ENCODE data around the gene MMP15. TPM values are rescaled to one million over a fixed set of nuclear protein-coding genes. Genes with fewer than 3 reads are reported as not detected.
"Not testable (repeated sequence)": the region's sequence is repeated elsewhere in the genome, so short reads cannot be mapped to it uniquely, and the experiment has no call there.

MMP15 gene
- total and polyA plus RNA-seq, 7 donors, result 2.3 to 54.0 (median 10.5) TPM

GRCh38 chr16:58094026-58094425, 68.5 kb downstream of the MMP15 start:
- TF ChIP-seq EP300 (IDR thresholded peaks at IDR 0.05), result no peak
- TF ChIP-seq, protein P1, sequence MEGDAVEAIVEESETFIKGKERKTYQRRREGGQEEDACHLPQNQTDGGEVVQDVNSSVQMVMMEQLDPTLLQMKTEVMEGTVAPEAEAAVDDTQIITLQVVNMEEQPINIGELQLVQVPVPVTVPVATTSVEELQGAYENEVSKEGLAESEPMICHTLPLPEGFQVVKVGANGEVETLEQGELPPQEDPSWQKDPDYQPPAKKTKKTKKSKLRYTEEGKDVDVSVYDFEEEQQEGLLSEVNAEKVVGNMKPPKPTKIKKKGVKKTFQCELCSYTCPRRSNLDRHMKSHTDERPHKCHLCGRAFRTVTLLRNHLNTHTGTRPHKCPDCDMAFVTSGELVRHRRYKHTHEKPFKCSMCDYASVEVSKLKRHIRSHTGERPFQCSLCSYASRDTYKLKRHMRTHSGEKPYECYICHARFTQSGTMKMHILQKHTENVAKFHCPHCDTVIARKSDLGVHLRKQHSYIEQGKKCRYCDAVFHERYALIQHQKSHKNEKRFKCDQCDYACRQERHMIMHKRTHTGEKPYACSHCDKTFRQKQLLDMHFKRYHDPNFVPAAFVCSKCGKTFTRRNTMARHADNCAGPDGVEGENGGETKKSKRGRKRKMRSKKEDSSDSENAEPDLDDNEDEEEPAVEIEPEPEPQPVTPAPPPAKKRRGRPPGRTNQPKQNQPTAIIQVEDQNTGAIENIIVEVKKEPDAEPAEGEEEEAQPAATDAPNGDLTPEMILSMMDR (IDR thresholded peaks at IDR 0.05), result no peak
- no peak for TF ChIP-seq POLR2AphosphoS5 (IDR thresholded peaks at IDR 0.05)
- TF ChIP-seq POLR2A (IDR thresholded peaks at IDR 0.05), result no peak
- DNase-seq, result no peak
- peaks cover 0 to 7% (median 0%) of the 10 kb centered on the region in 3 donors for H3K27me3 ChIP-seq
- intact Hi-C loops (cut with DNase I), result no loop called here
- H3K36me3 ChIP-seq, result no peaks in the 10 kb centered on the region
- H3K4me1 ChIP-seq, result no peaks in the 10 kb centered on the region
- no peaks in the 10 kb centered on the region for H3K9me3 ChIP-seq
- H3K4me3 ChIP-seq, result no peak overlapping the region
- 86% methylated on average over 5 of the region's 5 CpGs for WGBS, 2 donors
- H3K27ac ChIP-seq, result no peak overlapping the region

DNA sequence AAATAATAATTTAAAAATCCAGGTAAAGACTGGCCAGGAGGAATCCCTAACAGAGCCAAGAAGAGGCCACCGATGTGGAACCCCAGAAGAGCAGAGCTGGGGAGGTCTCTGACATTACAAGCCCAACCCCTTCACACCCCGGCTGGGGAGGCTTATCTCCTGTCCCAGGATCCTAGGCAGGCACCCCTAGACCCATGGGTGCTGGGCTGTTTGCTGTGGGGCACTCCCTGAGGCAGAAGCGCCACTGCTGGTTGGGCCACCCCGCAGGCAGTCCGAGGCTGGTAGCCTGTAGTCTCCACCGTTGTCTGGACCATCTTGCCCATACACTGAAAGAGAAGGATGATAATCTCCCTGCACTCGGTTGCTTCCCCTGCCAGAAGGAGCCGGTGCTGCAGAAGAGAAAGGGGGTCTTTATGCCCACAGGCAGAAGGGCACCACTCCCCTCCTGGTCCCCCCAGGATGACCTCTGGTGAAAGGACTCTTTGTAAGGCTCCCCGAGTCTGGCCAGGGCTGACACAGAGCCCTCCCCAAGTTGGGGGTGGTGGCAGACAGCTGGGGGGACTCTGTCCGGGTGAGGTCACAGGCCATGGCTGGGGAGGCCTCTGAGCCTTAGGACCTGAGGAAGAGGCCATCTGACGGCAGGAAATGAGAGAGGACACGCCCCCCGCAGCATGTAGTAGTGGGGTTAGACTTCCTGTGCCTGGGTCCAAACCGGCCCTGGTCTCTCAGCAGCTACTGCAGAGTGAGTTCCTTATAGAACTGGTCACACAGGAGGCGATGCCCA, 69.4 kb downstream of the MMP15 start:
- intact Hi-C loops (cut with DNase I), result no loop called here
- Histone ChIP-seq H3K4me3 (no peak overlapping the region), H3K4me1 (no peaks in the 10 kb centered on the region), H3K36me3 (no peaks in the 10 kb centered on the region), H3K27me3 (peaks cover 0 to 7% (median 0%) of the 10 kb centered on the region in 3 donors), H3K9me3 (no peaks in the 10 kb centered on the region), H3K27ac (no peak overlapping the region)
- no peak for DNase-seq
- TF ChIP-seq POLR2AphosphoS5 (IDR thresholded peaks at IDR 0.05) (no peak), POLR2A (IDR thresholded peaks at IDR 0.05) (no peak)
- 77 to 80% methylated on average over 15 of the region's 15 CpGs for WGBS, 2 donors

DNA sequence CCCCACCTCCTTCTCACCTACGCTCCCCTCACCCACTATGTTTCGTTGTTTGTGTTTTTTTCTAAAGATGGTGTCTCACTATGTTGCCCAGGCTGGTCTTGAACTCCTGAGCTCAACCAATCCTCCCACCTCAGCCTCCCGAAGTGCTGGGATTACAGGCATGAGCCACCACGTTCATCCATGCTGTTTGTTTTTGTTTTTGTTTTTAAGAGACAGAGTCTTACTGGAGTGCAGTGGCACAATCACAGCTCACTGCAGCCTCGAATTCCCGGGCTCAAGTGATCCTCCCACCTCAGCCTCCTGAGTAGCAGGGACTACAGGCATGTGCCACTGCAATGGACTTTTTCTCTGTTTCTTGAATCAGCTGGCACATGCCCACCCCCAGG, 70.0 kb downstream of the MMP15 start:
- 75 to 79% methylated on average over 6 of the region's 6 CpGs for WGBS, 2 donors

GRCh38 chr16:58096249-58096648, 70.7 kb downstream of the MMP15 start:
- no peak overlapping the region for H3K27ac ChIP-seq
- no peaks in the 10 kb centered on the region for H3K9me3 ChIP-seq
- TF ChIP-seq EP300 (IDR thresholded peaks at IDR 0.05) (no peak), POLR2A (IDR thresholded peaks at IDR 0.05) (no peak), POLR2AphosphoS5 (IDR thresholded peaks at IDR 0.05) (no peak)
- TF ChIP-seq, protein P1 (IDR thresholded peaks at IDR 0.05), result no peak
- H3K4me1 ChIP-seq, result no peaks in the 10 kb centered on the region
- intact Hi-C loops (cut with DNase I), result no loop called here
- DNase-seq, result no peak
- no peak overlapping the region for H3K4me3 ChIP-seq
- 39 to 70% methylated on average over 2 of the region's 2 CpGs for WGBS, 2 donors
- no peaks in the 10 kb centered on the region for H3K36me3 ChIP-seq
- H3K27me3 ChIP-seq, result peaks cover 0 to 7% (median 0%) of the 10 kb centered on the region in 3 donors

More for the DNA sequence above, 70.0 kb downstream of the MMP15 start:
- H3K4me3 ChIP-seq; H3K4me1 ChIP-seq; DNase-seq; H3K9me3 ChIP-seq; H3K27ac ChIP-seq; H3K27me3 ChIP-seq; intact Hi-C loops (cut with DNase I); H3K36me3 ChIP-seq: not testable (repeated sequence)

Small RNAs within 50 kb of the gene (small RNA-seq; reads per million reads assigned to genes)
- 0 reads per million in 3 donors for gene RF00019

Other genes starting within 250 kb of the MMP15 start
- 10 to 100 TPM; 10.0 to 31.2 (median 21.6) TPM for gene KIFC3, start 223.3 kb upstream of the MMP15 start, total RNA-seq
- gene KIFC3, start 223.3 kb upstream of the MMP15 start, polyA plus RNA-seq, result 1 to 10 TPM; 2.5 to 7.2 (median 6.4) TPM
- gene CNGB1, start 54.6 kb upstream of the MMP15 start, total RNA-seq, result 10 to 100 TPM in 1 of 4 donors, 1 to 10 TPM in 1, under 1 TPM in 1, not detected in 1; 0.71 to 13.0 (median 2.0) TPM
- gene CNGB1, start 54.6 kb upstream of the MMP15 start, polyA plus RNA-seq, result under 1 TPM in 1 of 3 donors, not detected in 2; 0.70 TPM
- gene ZNF319, start 25.1 kb upstream of the MMP15 start, total RNA-seq, result 1 to 10 TPM; 4.1 to 5.7 (median 4.9) TPM
- gene ZNF319, start 25.1 kb upstream of the MMP15 start, polyA plus RNA-seq, result 1 to 10 TPM; 1.2 to 5.7 (median 1.2) TPM
- gene USB1, start 24.3 kb upstream of the MMP15 start, total RNA-seq, result 10 to 100 TPM; 19.9 to 44.9 (median 34.9) TPM
- gene USB1, start 24.3 kb upstream of the MMP15 start, polyA plus RNA-seq, result 10 to 100 TPM; 31.1 to 39.1 (median 36.6) TPM
- gene CFAP20, start 103.6 kb downstream of the MMP15 start, total RNA-seq, result 10 to 100 TPM; 11.9 to 42.5 (median 26.6) TPM
- 10 to 100 TPM; 17.4 to 30.1 (median 28.3) TPM for gene CFAP20, start 103.6 kb downstream of the MMP15 start, polyA plus RNA-seq
- 10 to 100 TPM; 29.5 to 79.8 (median 33.0) TPM for gene CSNK2A2, start 172.4 kb downstream of the MMP15 start, total RNA-seq
- gene CSNK2A2, start 172.4 kb downstream of the MMP15 start, polyA plus RNA-seq, result 10 to 100 TPM; 14.1 to 26.2 (median 21.0) TPM